Measurements from ENCODE around the gene STIM2.
"Not testable (repeated sequence)": the region's sequence is repeated elsewhere in the genome, so short reads cannot be mapped to it uniquely, and the experiment has no call there.

Gene STIM2

DNA sequence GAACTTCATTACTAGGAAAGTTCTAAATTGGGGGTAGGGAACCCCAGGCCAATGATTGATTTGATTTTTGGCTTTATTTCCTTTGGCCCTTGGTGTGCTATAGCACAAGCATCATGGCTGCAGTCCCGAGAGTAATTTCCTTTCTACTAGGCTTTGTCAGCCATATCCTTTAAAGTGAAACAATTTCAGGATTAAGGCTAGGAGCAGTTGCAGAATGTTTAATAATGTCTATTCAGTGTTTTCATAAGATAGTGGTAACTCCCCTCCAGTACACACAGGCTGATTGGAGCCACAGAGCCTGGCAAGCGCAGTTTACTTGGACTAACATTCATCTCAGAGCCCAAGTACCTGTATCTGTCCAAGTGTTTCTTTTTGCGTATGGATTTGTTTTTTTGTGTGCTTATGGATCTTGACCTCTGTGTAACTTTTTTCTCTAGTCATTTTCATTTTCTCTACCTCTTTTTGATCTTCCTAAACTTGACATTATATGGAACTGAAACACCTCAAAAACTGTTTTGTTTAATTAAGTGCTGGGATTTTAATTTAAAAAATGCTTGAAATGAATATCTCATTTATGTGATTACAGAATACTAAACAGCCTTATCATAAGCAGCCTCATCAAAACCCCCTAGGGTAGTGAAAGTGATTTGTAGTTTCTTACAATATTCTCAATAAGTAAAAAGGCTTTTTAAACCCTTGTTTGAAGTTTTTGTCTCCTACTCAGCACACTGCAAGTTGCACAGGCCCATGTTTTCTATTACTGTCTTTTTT lies 7.5 kb downstream of the STIM2 start:
- no peak for DNase-seq (ENCODE audit: low read depth in 3 of 3)

DNA sequence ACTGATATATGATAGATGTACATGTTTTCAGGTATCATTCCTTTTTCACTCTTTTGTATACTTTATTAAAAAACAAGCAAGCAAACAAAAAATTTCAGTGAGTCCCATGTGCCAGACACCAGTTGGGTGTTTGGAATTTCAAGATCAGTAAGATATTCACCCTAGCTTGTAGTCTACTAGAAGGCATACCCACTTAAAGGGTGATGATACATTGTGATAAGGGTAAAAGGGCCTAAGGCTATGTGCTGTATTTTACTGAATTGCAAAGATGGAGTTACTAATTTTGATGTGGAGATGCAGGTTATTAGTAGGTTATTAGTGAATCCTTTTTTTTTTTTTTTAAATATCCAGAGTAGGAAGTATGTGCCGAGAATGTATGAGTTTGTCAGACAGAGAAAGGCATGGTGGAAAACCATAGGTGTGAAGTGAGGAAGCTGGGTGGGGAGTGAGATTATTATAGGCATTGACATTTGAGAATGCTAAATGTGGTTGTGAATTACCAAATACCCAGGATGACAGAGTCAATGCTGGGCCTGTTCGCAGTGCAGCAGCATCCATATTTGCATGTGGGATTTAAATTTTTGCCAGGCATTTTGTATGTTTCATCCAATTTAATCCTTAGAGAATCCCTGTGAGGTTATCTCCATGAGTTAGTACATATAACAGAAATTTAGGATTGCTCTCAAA lies 10.1 kb downstream of the STIM2 start:
- no peak for DNase-seq (ENCODE audit: low read depth in 3 of 3)

DNA sequence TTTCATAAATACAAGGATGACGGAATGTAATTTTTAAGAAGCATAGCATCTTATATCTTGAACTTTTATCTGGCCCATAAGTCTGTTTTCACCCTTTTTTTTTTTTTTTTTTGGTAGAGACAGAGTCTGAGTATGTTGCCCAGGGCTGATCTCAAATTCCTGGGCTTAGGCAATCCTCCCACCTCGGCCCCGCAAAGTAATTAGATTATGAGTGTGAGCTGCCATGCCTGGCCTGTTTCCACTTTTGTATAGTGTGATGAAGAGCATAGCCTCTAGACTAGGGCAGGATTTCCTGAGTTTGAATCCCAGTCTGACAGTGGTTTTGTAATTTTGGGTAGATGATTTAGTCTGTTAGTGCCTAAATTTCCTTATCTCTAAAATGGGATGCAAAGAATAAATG lies 11.0 kb downstream of the STIM2 start:
- no peak for DNase-seq (ENCODE audit: low read depth in 3 of 3)

DNA sequence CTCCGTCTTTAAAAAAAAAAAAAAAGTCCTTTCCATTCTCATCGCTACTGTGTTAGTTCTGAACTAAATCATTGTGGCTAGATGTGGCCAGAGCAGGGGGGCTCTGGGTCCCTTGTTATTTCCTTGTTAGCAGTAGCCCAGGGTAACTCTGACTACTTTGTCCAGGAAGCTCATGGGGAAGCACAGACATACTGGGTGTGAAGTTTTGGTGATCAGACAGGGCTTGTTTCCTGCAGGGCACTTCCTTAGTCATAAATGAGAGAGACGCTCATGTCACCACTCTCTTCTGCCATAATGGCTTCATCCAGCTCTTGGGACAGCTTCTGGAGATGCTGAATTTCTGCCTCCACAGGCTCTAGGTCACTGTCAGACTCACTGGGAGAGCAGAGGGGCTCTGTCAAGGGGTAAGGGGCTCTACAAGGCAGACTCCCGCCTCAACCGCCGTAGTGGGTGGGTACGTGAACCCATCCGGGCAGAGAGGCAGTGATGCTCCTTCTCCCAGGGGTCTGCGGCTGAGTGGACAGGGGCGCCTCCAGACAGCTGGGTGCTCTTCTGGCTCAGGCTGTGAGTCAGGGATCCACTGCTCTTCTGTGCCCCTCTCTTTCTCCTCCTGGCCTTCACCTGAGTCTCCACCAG lies 12.9 kb downstream of the STIM2 start:
- peak in 1 of 3 experiments; percentile 13 for DNase-seq (ENCODE audit: low read depth in 3 of 3)

DNA sequence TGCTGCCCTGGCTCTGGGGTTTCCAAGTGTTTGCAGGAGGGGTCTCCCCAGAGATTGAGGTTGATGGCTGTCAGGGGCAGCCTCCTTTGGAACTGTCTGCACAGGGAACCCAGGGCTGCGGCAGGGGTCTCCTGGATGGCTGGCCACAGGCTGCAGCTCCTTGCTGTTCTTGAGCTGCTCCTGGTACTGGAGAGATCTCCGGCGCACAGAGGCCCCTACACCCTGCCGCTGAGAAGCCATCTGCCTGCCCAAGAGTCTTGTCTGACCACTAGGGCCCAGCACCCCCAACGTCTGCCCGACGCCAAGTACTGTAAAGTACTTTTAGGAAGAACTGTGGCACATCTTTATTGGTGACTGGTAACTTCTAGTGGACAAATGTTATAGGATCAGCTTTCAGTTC lies 13.5 kb downstream of the STIM2 start:
- DNase-seq (ENCODE audit: low read depth in 3 of 3) = no peak

DNA sequence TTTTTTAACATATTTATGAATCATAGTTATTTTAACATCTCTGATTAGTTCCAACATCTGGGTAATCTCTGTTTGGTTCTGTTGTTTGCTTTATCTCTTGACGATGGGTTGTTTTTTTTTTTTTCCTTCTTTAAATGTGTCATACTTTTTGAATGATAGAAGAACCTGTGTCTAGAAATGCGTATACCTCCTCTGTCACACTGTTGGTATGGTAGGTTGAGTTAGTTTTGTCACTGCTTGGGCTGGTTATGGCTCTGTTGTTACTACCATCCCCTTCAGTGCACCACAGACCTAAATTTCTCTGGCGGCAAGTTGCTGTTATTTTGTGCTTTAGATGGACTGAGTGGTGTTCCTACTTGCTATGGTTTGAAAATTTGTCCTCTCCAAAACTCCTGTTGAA lies 16.8 kb downstream of the STIM2 start:
- no peak for DNase-seq (ENCODE audit: low read depth in 3 of 3)

DNA sequence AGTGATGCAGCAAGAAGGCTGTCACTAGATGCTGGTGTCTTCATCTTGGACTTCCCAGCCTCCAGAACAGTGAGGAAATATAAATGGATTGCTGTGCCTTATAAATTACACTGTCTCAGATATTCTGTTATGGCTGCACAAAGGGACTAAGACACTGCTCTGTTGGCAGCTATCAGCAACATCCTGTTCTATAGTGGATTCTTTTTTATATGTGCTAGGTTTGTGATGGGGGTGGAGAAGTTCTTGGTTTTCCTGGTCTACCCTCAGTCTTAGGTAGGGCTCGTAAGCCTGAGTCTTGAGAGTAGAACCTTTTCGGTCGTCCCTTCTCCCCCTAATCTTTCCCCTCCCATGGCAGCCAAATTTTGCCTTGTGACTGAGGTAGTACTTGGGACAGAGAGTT lies 17.3 kb downstream of the STIM2 start:
- no peak for DNase-seq (ENCODE audit: low read depth in 3 of 3)

DNA sequence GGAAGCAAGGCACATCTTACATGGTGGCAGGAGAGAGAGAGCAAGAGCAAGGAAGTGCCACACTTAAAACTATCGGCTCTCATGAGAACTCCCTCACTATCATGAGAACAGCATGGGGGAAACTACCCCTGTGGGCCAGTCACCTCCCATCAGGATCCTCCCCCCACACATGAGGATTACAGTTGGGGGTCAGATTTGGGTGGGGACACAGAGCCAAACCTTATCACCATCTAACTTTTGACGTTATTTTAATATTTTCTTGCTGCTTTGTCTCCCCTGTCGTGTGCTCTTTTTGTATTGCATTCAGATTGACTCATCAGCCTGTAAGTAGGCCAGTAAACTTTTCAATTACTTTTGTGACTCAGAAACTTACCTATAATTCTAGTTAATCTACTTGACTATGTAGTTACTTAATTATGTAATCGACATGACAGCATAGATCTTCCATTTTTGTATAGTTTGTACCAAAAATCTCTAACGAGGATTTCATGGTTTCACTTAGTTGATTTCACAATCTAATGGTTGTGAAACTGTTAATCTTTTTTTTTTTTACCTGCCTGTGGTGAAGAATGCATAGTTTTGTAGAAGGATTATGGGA lies 18.3 kb downstream of the STIM2 start:
- no peak for DNase-seq (ENCODE audit: low read depth in 3 of 3)

DNA sequence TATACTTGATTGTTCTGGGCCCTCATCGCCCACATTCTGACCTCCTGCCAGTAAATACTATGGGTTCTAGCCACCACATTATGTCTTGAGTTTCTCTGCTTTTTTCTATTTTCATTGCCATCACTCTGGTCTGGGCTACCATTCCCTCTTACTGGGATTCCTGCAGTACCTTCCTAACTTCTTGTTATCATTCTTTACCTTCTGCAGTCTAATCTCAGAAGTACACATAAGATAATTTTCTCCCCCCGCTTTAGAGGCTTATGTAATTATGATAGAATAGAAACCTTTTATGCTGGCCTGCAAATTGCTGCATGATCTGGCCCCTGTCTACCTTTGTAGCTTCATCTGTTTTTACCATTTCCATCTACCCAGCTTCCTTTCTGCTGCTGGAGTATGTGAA lies 19.2 kb downstream of the STIM2 start:
- DNase-seq (ENCODE audit: low read depth in 3 of 3) = no peak

DNA sequence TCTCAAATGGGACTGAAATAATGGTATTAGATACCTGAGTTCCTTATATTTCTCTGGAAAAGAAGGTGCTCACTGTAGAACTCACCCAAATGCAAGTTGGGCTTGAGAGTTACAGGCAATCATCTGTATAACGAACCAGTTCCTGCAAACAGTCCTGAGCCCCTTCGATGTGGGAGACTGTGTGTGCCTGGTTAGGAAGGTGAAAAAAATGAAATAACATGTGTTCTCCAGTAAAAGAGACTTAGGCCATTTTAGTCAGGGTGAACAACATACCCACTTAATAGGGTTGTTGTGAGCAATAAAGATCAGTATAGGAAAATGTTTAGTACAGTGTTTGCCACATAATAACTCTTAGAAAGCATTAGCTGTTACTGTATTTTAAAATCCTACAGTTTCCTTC lies 23.4 kb downstream of the STIM2 start:
- no peak for DNase-seq (ENCODE audit: low read depth in 3 of 3)

DNA sequence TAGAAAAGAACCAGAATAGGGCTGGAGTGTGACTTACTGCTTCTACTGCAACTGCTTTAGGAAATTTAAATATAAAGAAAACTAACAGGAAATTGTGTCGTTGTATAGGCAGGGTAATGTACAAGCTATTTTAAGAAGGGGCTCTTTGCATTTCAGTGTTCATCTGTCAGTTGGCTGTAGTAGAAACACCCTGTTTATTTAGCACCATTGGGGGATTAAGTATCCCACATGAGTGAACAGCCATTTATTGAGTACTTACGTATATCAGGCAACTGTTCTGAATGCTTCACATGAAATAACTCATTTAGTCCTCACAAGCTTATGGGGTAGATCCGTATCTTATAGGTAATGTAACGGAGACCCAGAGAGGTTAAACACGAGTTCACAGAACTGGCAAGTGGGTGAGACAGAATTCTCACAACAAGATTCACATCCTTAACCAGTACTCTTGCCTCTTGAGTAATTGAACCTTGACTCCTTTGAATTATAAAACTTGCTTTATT lies 23.9 kb downstream of the STIM2 start:
- DNase-seq (ENCODE audit: low read depth in 3 of 3) = no peak

DNA sequence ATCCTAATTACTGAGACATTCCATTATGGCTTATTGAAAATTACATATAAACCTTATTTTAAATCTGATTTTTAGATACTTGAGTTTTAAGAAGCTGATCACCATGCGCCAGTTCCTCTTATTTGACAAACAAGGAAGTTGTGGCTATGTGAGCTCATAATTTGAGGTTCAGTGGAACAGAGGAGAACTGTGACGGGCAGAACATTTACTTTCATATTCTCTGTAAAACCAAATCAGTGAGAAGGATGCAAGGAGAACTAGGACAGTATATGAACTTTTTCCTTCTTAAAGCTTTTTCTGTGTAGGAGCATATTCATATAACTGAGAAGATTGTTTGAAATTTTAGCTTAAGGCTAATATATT lies 25.3 kb downstream of the STIM2 start:
- peak in 1 of 3 experiments; percentile 13 for DNase-seq (ENCODE audit: low read depth in 3 of 3)

DNA sequence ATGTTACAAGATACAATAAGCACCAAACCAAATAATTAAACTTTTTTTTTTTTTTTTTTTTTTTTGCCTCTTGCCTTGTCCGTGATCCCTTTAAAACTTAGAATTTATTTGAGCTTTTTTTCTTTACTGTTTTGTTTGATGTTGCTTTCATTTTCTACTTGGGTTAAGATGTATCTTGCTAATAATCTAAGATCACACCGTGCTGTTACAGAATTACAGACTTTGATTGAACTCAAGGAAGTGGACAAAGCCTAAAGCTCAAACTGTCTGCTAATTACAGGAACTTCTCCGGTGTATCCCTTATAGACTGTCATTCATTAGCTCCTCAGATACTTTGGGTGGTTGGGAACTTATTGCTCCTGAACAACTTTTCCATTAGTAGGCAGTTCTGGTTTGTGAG lies 26.5 kb downstream of the STIM2 start:
- no peak for DNase-seq (ENCODE audit: low read depth in 3 of 3)

DNA sequence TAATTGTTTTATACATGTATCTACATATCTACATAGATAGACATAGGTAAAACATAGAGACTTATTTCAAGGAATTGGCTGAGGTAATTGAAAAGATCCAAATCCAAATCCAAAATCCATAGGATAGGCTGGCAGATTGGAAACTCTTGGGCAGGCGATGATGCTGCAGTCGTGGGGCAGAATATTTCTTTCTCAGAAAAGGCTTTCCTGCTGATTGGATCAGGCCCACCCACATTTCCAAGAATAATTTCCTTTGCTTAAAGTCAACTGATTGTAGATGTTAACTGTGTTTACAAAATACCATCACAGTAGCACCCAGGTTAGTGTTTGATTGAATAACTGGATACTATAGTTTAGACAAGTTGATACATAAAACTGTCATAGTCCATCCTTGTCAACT lies 27.2 kb downstream of the STIM2 start:
- DNase-seq (ENCODE audit: low read depth in 3 of 3) = no peak

DNA sequence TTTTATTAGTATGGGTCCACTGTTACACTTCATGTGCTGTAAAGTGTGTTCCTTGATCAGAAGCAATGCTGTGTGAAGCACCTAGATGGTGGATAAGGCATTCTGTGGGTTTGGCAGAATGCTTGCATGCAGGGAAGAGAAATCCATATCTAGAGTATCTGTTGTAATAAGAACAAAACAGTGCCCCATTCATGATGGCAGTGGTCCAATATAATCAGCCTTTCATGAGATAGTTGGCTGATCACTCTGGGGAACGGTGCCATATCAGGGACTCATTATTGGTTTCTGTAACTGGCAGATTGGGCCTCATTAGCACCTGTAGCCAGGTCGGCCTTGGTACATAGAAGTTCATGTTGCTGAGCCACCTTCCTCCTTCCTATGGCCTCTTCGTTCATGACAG lies 28.7 kb downstream of the STIM2 start:
- DNase-seq (ENCODE audit: low read depth in 3 of 3) = no peak

DNA sequence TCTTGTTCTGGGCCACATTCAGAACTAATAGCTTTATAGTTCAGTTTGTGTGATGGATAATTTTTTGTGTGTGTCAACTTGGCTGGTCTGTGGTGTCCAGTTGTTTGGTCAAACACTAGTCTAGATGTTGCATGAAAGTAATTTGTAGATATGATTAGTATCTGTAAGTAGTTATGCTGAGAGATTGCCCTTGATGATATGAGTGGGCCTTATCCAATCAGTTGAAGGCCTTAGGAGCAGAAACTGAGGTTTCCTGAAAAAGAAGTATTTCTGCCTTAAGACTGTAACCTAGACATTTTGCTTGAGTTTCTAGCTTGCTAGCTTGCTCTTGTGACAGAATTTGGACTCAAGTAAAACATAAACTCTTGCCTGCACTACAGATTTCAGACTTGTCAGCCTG lies 30.4 kb downstream of the STIM2 start:
- no peak for DNase-seq (ENCODE audit: low read depth in 3 of 3)

DNA sequence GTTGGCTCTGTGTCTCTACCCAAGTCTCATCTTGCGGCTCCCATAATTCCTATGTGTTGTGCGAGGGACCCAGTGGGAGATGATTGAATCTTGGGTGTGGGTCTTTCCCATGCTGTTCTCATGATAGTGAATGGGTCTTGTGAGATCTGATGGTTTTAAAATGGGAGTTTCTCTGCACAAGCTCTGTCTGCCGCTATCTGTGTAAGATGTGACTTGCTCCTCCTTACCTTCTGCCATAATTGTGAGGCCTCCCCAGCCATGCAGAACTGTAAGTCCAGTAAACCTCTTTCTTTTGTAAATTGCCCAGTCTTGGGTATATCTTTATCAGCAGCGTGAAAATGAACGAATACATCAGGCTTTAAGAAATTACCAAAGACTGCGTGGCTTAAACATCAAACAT lies 31.2 kb downstream of the STIM2 start:
- no peak for DNase-seq (ENCODE audit: low read depth in 3 of 3)

DNA sequence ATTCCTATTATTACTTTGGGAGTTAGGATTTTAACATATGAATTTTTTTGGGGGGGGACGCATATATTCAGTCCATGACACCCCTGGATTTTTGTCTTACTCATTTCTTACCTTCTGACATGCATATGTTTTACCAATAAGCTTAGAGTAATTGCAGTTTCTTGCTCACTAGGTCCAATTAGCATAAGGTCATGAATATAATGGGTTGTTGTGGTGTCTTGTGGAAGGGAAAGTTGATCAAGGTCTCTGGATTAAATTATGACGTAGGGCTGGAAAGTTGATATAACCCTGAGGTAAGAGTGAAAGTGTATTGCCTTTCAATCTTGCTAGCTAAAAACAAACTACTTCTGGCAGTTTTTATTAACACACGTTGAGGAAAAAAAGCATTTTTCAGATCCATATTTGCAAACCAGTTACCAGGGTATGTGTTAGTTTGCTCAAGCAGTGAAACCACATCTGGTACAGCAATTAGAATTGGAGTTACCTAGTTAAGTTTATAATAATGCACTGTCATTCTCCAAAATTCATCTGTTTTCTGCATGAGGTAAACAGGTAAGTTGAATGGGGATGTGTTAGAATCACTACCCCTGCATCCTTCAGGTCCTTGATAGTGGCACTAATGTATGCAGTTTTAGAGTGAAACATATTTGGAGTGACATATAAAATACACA lies 32.0 kb downstream of the STIM2 start:
- DNase-seq (ENCODE audit: low read depth in 3 of 3) = no peak

DNA sequence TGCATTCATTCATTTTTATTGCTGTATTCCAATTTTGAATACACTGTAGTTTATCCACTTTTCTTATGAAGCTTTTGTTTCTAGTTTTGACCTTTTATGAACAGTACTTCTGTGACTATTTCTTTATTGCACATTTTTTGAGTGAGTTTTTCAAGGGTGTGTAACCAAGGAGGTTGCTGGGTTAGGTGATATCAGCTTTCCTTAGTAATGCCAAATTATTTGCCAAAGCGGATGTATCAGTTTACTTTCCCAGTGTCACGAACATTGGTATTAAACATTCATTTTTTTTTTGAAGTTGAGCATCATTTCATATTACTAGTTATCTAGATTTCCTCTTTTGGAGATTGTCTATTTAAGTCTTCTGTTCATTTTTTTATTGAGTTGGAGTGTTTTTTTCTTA lies 32.9 kb downstream of the STIM2 start:
- no peak for DNase-seq (ENCODE audit: low read depth in 3 of 3)

DNA sequence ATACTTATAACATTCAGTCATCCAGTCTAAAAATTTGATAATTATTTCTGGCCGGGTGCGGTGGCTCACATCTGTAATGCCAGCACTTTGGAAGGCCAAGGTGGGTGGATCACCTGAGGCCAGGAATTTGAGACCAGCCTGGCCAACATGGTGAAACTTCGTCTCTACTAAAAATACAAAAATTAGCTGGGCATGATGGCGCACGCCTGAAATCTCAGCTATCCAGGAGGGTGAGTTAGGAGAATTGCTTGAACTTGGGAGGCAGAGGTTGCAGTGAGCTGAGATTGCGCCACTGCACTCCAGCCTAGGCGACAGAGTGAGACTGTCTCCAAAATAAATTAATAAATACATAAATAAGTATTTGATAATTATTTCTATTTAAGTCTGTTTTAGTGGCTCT lies 34.2 kb downstream of the STIM2 start:
- not testable (repeated sequence) for DNase-seq (ENCODE audit: low read depth in 3 of 3)

DNA sequence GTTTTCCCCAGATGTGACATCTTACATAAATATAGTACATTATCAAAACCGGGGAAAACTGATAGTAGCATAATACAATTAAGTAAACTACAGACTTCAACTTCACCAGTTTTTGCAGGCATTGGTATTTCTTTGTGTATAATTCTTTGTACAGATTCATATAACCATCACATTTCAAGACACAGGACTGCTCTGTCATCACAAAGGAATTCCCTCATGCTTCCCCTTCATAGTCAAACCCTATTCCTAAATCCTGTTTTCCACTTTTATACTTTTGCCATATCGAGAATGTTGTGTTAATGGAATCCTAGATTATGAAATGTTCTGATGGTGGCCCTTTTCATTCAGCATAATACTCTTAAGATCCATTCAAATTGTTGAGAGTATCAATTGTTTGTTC lies 36.0 kb downstream of the STIM2 start:
- DNase-seq (ENCODE audit: low read depth in 3 of 3) = no peak

DNA sequence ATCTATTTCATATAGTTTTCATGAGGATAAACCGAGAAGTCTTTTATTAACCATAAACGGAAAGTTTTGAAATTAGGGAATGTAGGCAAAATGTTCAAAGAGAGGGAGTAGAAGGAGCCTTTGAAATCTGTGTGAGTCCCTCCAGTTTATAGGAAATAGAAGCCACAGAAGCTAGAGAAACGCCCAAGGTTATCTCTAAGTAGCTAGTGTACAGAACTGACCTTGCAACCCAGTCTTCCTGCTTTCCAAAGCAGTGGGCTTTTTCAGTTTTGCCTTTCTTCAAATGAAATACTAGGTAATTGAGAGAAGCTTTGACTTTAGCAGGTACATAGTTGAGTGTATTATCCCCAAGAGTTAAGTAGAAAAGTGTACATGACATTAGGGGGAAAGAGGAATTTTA lies 39.4 kb downstream of the STIM2 start:
- no peak for DNase-seq (ENCODE audit: low read depth in 3 of 3)
